Camera-type eye (tissue), 1 donor: ENCODE measurements around the gene GAGE12H. TPM values are rescaled to one million over a fixed set of nuclear protein-coding genes. Genes with fewer than 3 reads are reported as not detected.

Experiments
- total RNA-seq: library from RNA; depleted of rRNA; stranded (reverse); fragments of >200 nt; gene quantifications from one replicate; pipeline ENCODE4 v1.2.3, GENCODE V29; 2014

Gene GAGE12H, protein sequence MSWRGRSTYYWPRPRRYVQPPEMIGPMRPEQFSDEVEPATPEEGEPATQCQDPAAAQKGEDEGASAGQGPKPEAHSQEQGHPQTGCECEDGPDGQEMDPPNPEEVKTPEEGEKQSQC
- total RNA-seq: not detected

DNA sequence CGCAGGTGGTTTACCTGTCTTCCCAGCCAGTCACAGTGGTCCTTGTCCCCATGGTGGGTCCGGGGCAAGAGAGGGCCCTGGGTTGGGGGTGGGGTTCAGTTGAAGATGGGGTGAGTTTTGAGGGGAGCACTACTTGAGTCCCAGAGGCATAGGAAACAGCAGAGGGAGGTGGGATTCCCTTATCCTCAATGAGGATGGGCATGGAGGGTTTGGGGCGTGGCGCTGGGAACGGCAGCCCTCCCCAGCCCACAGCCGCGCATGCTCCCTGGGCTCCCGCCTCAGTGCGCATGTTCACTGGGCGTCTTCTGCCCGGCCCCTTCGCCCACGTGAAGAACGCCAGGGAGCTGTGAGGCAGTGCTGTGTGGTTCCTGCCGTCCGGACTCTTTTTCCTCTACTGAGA lies at the start of gene GAGE12H:
TSS of gene GAGE12H (plus strand) at position 301 of the 400 bp plus-strand sequence. CDS start 1,155 bp downstream, outside the sequence.

DNA sequence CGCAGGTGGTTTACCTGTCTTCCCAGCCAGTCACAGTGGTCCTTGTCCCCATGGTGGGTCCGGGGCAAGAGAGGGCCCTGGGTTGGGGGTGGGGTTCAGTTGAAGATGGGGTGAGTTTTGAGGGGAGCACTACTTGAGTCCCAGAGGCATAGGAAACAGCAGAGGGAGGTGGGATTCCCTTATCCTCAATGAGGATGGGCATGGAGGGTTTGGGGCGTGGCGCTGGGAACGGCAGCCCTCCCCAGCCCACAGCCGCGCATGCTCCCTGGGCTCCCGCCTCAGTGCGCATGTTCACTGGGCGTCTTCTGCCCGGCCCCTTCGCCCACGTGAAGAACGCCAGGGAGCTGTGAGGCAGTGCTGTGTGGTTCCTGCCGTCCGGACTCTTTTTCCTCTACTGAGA lies 47.9 kb upstream of the GAGE12H start, which contains the start of gene GAGE12C:
TSS of gene GAGE12C (plus strand) at position 301 of the 400 bp plus-strand sequence. CDS start 1,155 bp downstream, outside the sequence.

DNA sequence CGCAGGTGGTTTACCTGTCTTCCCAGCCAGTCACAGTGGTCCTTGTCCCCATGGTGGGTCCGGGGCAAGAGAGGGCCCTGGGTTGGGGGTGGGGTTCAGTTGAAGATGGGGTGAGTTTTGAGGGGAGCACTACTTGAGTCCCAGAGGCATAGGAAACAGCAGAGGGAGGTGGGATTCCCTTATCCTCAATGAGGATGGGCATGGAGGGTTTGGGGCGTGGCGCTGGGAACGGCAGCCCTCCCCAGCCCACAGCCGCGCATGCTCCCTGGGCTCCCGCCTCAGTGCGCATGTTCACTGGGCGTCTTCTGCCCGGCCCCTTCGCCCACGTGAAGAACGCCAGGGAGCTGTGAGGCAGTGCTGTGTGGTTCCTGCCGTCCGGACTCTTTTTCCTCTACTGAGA lies 38.3 kb upstream of the GAGE12H start, which contains the start of gene GAGE12D:
TSS of gene GAGE12D (plus strand) at position 301 of the 400 bp plus-strand sequence. CDS start 1,155 bp downstream, outside the sequence.

DNA sequence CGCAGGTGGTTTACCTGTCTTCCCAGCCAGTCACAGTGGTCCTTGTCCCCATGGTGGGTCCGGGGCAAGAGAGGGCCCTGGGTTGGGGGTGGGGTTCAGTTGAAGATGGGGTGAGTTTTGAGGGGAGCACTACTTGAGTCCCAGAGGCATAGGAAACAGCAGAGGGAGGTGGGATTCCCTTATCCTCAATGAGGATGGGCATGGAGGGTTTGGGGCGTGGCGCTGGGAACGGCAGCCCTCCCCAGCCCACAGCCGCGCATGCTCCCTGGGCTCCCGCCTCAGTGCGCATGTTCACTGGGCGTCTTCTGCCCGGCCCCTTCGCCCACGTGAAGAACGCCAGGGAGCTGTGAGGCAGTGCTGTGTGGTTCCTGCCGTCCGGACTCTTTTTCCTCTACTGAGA lies 28.8 kb upstream of the GAGE12H start, which contains the start of gene GAGE12E:
TSS of gene GAGE12E (plus strand) at position 301 of the 400 bp plus-strand sequence. CDS start 1,155 bp downstream, outside the sequence.

DNA sequence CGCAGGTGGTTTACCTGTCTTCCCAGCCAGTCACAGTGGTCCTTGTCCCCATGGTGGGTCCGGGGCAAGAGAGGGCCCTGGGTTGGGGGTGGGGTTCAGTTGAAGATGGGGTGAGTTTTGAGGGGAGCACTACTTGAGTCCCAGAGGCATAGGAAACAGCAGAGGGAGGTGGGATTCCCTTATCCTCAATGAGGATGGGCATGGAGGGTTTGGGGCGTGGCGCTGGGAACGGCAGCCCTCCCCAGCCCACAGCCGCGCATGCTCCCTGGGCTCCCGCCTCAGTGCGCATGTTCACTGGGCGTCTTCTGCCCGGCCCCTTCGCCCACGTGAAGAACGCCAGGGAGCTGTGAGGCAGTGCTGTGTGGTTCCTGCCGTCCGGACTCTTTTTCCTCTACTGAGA lies 19.2 kb upstream of the GAGE12H start, which contains the start of gene GAGE12F:
TSS of gene GAGE12F (plus strand) at position 301 of the 400 bp plus-strand sequence. CDS start 1,155 bp downstream, outside the sequence.

DNA sequence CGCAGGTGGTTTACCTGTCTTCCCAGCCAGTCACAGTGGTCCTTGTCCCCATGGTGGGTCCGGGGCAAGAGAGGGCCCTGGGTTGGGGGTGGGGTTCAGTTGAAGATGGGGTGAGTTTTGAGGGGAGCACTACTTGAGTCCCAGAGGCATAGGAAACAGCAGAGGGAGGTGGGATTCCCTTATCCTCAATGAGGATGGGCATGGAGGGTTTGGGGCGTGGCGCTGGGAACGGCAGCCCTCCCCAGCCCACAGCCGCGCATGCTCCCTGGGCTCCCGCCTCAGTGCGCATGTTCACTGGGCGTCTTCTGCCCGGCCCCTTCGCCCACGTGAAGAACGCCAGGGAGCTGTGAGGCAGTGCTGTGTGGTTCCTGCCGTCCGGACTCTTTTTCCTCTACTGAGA lies 9.6 kb upstream of the GAGE12H start, which contains the start of gene GAGE12G:
TSS of gene GAGE12G (plus strand) at position 301 of the 400 bp plus-strand sequence. CDS start 1,155 bp downstream, outside the sequence.

DNA sequence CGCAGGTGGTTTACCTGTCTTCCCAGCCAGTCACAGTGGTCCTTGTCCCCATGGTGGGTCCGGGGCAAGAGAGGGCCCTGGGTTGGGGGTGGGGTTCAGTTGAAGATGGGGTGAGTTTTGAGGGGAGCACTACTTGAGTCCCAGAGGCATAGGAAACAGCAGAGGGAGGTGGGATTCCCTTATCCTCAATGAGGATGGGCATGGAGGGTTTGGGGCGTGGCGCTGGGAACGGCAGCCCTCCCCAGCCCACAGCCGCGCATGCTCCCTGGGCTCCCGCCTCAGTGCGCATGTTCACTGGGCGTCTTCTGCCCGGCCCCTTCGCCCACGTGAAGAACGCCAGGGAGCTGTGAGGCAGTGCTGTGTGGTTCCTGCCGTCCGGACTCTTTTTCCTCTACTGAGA lies 9.4 kb downstream of the GAGE12H start, which contains the start of gene GAGE2A:
TSS of gene GAGE2A (plus strand) at position 301 of the 400 bp plus-strand sequence. CDS start 1,155 bp downstream, outside the sequence.

DNA sequence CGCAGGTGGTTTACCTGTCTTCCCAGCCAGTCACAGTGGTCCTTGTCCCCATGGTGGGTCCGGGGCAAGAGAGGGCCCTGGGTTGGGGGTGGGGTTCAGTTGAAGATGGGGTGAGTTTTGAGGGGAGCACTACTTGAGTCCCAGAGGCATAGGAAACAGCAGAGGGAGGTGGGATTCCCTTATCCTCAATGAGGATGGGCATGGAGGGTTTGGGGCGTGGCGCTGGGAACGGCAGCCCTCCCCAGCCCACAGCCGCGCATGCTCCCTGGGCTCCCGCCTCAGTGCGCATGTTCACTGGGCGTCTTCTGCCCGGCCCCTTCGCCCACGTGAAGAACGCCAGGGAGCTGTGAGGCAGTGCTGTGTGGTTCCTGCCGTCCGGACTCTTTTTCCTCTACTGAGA lies 19.0 kb downstream of the GAGE12H start, which contains the start of gene GAGE1:
TSS of gene GAGE1 (plus strand) at position 301 of the 400 bp plus-strand sequence. CDS start 1,155 bp downstream, outside the sequence.

Other genes with a start within 250 kb of the GAGE12H start
- gene GAGE13, start 248.4 kb upstream of the GAGE12H start, total RNA-seq: not detected
- not detected for gene GAGE12C, start 47.8 kb upstream of the GAGE12H start, total RNA-seq
- not detected for gene GAGE12D, start 38.2 kb upstream of the GAGE12H start, total RNA-seq
- gene GAGE12E, start 28.7 kb upstream of the GAGE12H start, total RNA-seq: not detected
- not detected for gene GAGE12F, start 19.1 kb upstream of the GAGE12H start, total RNA-seq
- gene GAGE12G, start 9.5 kb upstream of the GAGE12H start, total RNA-seq: not detected
- gene GAGE2A, start 9.5 kb downstream of the GAGE12H start, total RNA-seq: not detected
- not detected for gene GAGE1, start 19.1 kb downstream of the GAGE12H start, total RNA-seq
- gene PAGE1, start 116.0 kb downstream of the GAGE12H start, total RNA-seq: not detected
- not detected for gene PAGE4, start 249.4 kb downstream of the GAGE12H start, total RNA-seq